Activated CD4-positive, alpha-beta memory T cell treated with anti-CD3 and anti-CD28 coated beads, Interleukin-2, amount 10 ng/mL, durations not matched to agents 7 days and 5 days (primary cell): ENCODE measurements around the gene ZBTB4. TPM values are rescaled to one million over a fixed set of nuclear protein-coding genes. Genes with fewer than 3 reads are reported as not detected.
A peak's percentile ranks its signal among the peaks of the same experiment; 100 is the strongest.

Experiments
- CTCF ChIA-PET: fragments of 350-600 bp; sonication (Branson Sonifier 250); formaldehyde crosslinking; loops from one replicate; lab custom pipeline; 2021; ENCODE audit warnings: antibody characterized with exemption, inconsistent platforms; lab: Charles Lee
- POLR2A ChIA-PET: fragments of 350-600 bp; sonication (Branson Sonifier 250); formaldehyde crosslinking; loops from one replicate; lab custom pipeline; 2021; ENCODE audit warnings: antibody characterized with exemption; lab: Charles Lee
- DNase-seq: peaks from one replicate; pipeline ENCODE4 v3.0.0-alpha.2; 2020
- H3K27ac Mint-ChIP-seq: one replicate; pipeline ENCODE4 v1.8.0; 2021; ENCODE audit warnings: mild to moderate bottlenecking, mixed read lengths
- H3K27me3 Mint-ChIP-seq: one replicate; pipeline ENCODE4 v1.8.0; 2021; ENCODE audit warnings: mixed read lengths
- H3K36me3 Mint-ChIP-seq: one replicate; pipeline ENCODE4 v1.8.0; 2021; ENCODE audit warnings: low read depth, mixed read lengths
- H3K4me1 Mint-ChIP-seq: one replicate; pipeline ENCODE4 v1.8.0; 2021; ENCODE audit warnings: mixed read lengths
- H3K4me3 Mint-ChIP-seq: one replicate; pipeline ENCODE4 v1.8.0; 2021; ENCODE audit warnings: mild to moderate bottlenecking, mixed read lengths
- H3K9me3 Mint-ChIP-seq: one replicate; pipeline ENCODE4 v1.8.0; 2021; ENCODE audit warnings: mixed read lengths
- total RNA-seq, 2 experiments: library from RNA; stranded (reverse); gene quantifications; one replicate each; pipeline ENCODE4 v1.2.3, GENCODE V29; 2021

ZBTB4 gene
- total RNA-seq, 2 experiments from 2014 or later, result 27.4 to 27.9 TPM

DNA sequence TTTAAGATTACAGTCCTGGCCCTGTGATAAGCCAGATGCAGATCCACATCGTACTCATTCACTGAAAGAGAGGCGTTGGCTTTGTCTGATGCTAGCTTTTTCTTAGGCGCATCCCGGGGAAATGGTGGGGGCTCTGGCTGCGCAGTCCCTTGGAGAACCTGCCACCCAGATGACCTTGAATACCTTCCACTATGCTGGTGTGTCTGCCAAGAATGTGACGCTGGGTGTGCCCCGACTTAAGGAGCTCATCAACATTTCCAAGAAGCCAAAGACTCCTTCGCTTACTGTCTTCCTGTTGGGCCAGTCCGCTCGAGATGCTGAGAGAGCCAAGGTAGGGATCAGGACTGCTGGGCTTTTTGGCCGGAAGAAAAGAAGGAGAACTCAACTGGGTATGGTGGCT, 28.7 kb upstream of the ZBTB4 start:
- no peak overlapping the region for H3K27ac Mint-ChIP-seq
- POLR2A ChIA-PET, result interaction anchor here (1.0 to 1.2 kb wide), 2 partner anchors 23 to 125 kb away, joined by 3 to 5 read pairs; no protein-coding TSS in a partner anchor
- no peaks in the 10 kb centered on the region for H3K4me1 Mint-ChIP-seq
- H3K9me3 Mint-ChIP-seq, result no peaks in the 10 kb centered on the region
- peaks cover 76% of the 10 kb centered on the region for H3K36me3 Mint-ChIP-seq
- no peaks in the 10 kb centered on the region for H3K27me3 Mint-ChIP-seq
- CTCF ChIA-PET, result interaction anchor here (0.5 to 2.8 kb wide), 3 partner anchors 52 to 306 kb away, joined by 4 to 15 read pairs (median 5); no protein-coding TSS in a partner anchor
- no peak for DNase-seq
- no peak overlapping the region for H3K4me3 Mint-ChIP-seq

DNA sequence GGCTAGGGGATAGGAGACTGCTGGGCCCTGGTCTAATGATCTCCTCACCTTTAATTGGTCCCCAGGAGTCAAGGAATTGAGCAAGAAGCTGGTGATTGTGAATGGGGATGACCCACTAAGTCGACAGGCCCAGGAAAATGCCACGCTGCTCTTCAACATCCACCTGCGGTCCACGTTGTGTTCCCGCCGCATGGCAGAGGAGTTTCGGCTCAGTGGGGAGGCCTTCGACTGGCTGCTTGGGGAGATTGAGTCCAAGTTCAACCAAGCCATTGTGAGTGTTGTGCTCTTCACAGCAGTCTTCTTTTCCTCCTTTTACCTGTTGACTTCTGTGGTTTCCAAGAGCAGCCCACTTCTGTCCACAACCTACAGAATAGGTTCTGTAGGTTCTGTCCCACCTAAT, 24.1 kb upstream of the ZBTB4 start:
- no peaks in the 10 kb centered on the region for H3K27me3 Mint-ChIP-seq
- POLR2A ChIA-PET, result no interaction called here
- no peaks in the 10 kb centered on the region for H3K9me3 Mint-ChIP-seq
- no peak for DNase-seq
- CTCF ChIA-PET, result interaction anchor here (1.8 to 2.2 kb wide), 2 partner anchors 12 to 67 kb away, joined by 4 to 7 read pairs; no protein-coding TSS in a partner anchor
- no peak overlapping the region for H3K4me3 Mint-ChIP-seq
- H3K36me3 Mint-ChIP-seq, result peaks cover 77% of the 10 kb centered on the region
- no peaks in the 10 kb centered on the region for H3K4me1 Mint-ChIP-seq
- no peak overlapping the region for H3K27ac Mint-ChIP-seq

DNA sequence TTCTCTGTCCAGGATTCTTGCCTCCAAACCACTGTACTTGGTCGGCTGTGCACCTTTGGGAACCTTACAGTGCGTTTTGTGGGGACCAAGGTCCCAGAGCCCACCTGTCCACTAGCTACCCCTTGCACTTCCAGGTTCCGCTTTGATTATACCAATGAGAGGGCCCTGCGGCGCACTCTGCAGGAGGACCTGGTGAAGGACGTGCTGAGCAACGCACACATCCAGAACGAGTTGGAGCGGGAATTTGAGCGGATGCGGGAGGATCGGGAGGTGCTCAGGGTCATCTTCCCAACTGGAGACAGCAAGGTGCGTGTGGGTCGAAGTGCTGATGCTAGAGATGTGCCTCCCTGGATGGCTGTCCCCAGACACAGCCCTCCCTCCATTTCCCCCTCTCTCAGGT, 23.6 kb upstream of the ZBTB4 start:
- ChIA-PET POLR2A (no interaction called here), CTCF (interaction anchor here (0.7 to 2.2 kb wide), 5 partner anchors 10 to 147 kb away, joined by 3 to 7 read pairs (median 4); no protein-coding TSS in a partner anchor)
- Mint-ChIP-seq H3K27me3 (no peaks in the 10 kb centered on the region), H3K9me3 (no peaks in the 10 kb centered on the region), H3K27ac (no peak overlapping the region), H3K4me3 (no peak overlapping the region), H3K36me3 (peaks cover 77% of the 10 kb centered on the region), H3K4me1 (no peaks in the 10 kb centered on the region)
- no peak for DNase-seq

DNA sequence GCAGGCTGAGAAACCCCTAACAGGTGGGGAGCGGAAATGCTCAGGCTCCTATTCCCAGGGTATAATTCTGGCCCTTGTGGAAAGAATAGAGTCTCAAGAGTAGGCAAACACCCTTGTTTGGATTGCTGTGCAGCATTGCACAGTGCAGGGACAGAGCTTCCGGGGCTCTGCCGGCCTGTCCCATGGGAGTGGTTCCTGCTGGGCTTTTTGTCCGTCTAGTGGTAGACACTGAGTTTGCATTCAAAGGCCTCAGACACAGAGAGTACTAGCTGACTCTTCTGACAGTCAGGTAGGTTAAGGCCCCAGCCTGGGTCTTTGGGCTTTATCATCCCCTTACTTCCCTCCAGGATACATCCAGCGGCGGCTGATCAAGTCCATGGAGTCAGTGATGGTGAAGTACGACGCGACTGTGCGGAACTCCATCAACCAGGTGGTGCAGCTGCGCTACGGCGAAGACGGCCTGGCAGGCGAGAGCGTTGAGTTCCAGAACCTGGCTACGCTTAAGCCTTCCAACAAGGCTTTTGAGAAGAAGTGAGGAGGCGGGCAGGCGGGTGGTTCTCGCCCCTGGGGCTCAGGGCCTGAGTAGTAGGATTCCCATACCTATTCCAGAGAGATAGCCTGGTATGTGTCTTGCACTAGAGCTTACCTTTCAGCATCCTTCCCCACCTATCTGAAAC, 22.9 kb upstream of the ZBTB4 start:
- ChIA-PET POLR2A (interaction anchor here (0.8 to 1.0 kb wide), 2 partner anchors 65 to 87 kb away, joined by 3 read pairs; no protein-coding TSS in a partner anchor), CTCF (interaction anchor here (0.7 to 2.2 kb wide), 5 partner anchors 11 to 146 kb away, joined by 3 to 7 read pairs (median 4); no protein-coding TSS in a partner anchor)
- no peaks in the 10 kb centered on the region for H3K27me3 Mint-ChIP-seq
- no peaks in the 10 kb centered on the region for H3K4me1 Mint-ChIP-seq
- H3K27ac Mint-ChIP-seq, result no peak overlapping the region
- H3K36me3 Mint-ChIP-seq, result peaks cover 77% of the 10 kb centered on the region
- no peak overlapping the region for H3K4me3 Mint-ChIP-seq
- no peak for DNase-seq
- no peaks in the 10 kb centered on the region for H3K9me3 Mint-ChIP-seq

DNA sequence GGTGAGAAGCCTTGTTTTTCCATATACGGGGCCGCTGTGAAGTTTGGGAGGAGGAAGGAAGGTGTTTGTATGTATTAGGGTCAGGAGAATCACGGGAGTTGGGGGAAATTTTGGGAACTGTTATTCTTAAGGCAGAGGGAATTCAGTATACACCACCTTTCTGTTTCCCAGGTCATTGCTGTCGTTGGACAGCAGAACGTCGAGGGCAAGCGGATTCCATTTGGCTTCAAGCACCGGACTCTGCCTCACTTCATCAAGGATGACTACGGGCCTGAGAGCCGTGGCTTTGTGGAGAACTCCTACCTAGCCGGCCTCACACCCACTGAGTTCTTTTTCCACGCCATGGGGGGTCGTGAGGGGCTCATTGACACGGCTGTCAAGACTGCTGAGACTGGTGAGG, 22.3 kb upstream of the ZBTB4 start:
- Mint-ChIP-seq H3K27me3 (no peaks in the 10 kb centered on the region), H3K4me1 (no peaks in the 10 kb centered on the region), H3K9me3 (no peaks in the 10 kb centered on the region), H3K27ac (no peak overlapping the region), H3K4me3 (no peak overlapping the region), H3K36me3 (peaks cover 80% of the 10 kb centered on the region)
- CTCF ChIA-PET, result interaction anchor here (2.0 to 2.2 kb wide), 2 partner anchors 14 to 65 kb away, joined by 6 to 7 read pairs; no protein-coding TSS in a partner anchor
- POLR2A ChIA-PET, result interaction anchor here (0.8 to 1.0 kb wide), 2 partner anchors 65 to 87 kb away, joined by 3 read pairs; no protein-coding TSS in a partner anchor
- DNase-seq, result no peak

DNA sequence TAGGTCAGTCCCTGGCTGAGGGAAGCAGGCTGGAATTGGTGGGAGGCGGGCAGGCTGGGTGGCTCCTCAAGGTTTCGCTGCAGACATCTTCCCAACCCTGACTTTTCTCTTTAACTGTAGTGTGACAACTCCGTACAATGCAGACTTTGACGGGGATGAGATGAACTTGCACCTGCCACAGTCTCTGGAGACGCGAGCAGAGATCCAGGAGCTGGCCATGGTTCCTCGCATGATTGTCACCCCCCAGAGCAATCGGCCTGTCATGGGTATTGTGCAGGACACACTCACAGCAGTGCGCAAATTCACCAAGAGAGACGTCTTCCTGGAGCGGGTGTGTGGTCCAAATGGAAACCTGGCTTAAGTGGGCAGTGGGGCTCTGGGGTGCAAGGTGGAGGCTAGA, 19.7 kb upstream of the ZBTB4 start:
- ChIA-PET POLR2A (no interaction called here), CTCF (no interaction called here)
- peaks cover 4% of the 10 kb centered on the region for H3K4me1 Mint-ChIP-seq
- H3K36me3 Mint-ChIP-seq, result peaks cover 87% of the 10 kb centered on the region
- H3K27ac Mint-ChIP-seq, result no peak overlapping the region
- no peak overlapping the region for H3K4me3 Mint-ChIP-seq
- no peaks in the 10 kb centered on the region for H3K9me3 Mint-ChIP-seq
- H3K27me3 Mint-ChIP-seq, result no peaks in the 10 kb centered on the region
- no peak for DNase-seq

DNA sequence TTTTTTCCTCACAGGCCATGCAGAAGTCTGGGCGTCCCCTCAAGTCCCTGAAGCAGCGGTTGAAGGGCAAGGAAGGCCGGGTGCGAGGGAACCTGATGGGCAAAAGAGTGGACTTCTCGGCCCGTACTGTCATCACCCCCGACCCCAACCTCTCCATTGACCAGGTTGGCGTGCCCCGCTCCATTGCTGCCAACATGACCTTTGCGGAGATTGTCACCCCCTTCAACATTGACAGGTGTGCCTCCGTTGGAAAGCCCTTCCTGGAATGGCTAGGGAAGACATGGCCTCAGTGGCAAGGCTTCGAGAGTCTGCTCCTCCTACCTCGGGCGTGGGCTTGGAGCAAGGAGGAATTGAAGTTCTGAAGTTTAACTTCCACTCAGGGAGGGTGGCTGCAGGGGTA, 18.2 kb upstream of the ZBTB4 start:
- H3K27me3 Mint-ChIP-seq, result no peaks in the 10 kb centered on the region
- H3K4me3 Mint-ChIP-seq, result no peak overlapping the region
- DNase-seq, result no peak
- H3K9me3 Mint-ChIP-seq, result no peaks in the 10 kb centered on the region
- H3K36me3 Mint-ChIP-seq, result peaks cover 83% of the 10 kb centered on the region
- CTCF ChIA-PET, result interaction anchor here (1.0 to 1.2 kb wide), 2 partner anchors 17 to 142 kb away, joined by 3 to 4 read pairs; no protein-coding TSS in a partner anchor
- POLR2A ChIA-PET, result interaction anchor here (1.0 to 4.4 kb wide), 2 partner anchors 10 to 13 kb away, joined by 4 to 25 read pairs; partner anchors contain the start of gene POLR2A
- H3K4me1 Mint-ChIP-seq, result peaks cover 17% of the 10 kb centered on the region
- H3K27ac Mint-ChIP-seq, result no peak overlapping the region

DNA sequence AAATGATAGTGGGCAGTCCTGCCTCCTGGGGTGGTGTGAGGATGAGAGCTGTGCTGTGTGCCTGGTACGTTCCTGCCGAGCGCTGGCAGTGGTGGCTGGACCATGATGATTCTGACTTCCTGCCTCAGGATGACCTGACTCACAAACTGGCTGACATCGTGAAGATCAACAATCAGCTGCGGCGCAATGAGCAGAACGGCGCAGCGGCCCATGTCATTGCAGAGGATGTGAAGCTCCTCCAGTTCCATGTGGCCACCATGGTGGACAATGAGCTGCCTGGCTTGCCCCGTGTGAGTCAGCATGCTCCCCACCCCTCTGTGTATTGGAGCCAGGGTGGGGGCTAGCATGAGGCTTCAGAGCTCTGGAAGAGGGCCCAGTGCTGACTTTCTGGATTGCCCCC, 17.8 kb upstream of the ZBTB4 start:
- no peak overlapping the region for H3K4me3 Mint-ChIP-seq
- H3K9me3 Mint-ChIP-seq, result no peaks in the 10 kb centered on the region
- H3K4me1 Mint-ChIP-seq, result peaks cover 19% of the 10 kb centered on the region
- H3K27ac Mint-ChIP-seq, result peak overlapping the region; percentile 54
- DNase-seq, result no peak
- no peaks in the 10 kb centered on the region for H3K27me3 Mint-ChIP-seq
- ChIA-PET POLR2A (interaction anchor here (1.0 to 4.4 kb wide), 2 partner anchors 9 to 12 kb away, joined by 4 to 25 read pairs; partner anchors contain the start of gene POLR2A), CTCF (interaction anchor here (1.0 to 1.2 kb wide), 2 partner anchors 17 to 142 kb away, joined by 3 to 4 read pairs; no protein-coding TSS in a partner anchor)
- peaks cover 79% of the 10 kb centered on the region for H3K36me3 Mint-ChIP-seq

DNA sequence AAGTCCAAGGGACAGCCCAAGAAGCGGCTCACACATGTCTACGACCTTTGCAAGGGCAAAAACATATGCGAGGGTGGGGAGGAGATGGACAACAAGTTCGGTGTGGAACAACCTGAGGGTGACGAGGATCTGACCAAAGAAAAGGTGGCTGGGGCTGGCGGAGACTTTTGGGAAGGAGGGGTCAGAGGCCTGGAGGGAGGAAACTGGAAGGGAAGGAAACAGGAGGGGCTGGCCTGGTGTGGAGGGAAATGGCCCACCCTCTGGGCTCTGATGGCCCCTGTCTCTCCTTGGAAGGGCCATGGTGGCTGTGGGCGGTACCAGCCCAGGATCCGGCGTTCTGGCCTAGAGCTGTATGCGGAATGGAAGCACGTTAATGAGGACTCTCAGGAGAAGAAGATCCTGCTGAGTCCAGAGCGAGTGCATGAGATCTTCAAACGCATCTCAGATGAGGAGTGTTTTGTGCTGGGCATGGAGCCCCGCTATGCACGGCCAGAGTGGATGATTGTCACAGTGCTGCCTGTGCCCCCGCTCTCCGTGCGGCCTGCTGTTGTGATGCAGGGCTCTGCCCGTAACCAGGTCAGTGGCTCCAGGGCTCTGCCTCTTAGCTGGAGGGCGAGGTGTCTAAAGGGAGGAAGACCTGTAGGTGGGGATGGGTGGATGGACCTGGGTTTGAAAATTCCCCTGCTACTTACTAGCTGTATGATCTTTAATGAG, 17.2 kb upstream of the ZBTB4 start:
- Mint-ChIP-seq H3K27me3 (no peaks in the 10 kb centered on the region), H3K27ac (peak overlapping the region; percentile 54), H3K9me3 (no peaks in the 10 kb centered on the region), H3K36me3 (peaks cover 77% of the 10 kb centered on the region), H3K4me1 (peaks cover 23% of the 10 kb centered on the region), H3K4me3 (no peak overlapping the region)
- ChIA-PET CTCF (interaction anchor here (1.0 to 1.2 kb wide), 2 partner anchors 18 to 141 kb away, joined by 3 to 4 read pairs; no protein-coding TSS in a partner anchor), POLR2A (interaction anchor here (1.0 to 4.4 kb wide), 3 partner anchors 9 to 12 kb away, joined by 3 to 25 read pairs (median 4); partner anchors contain the start of gene POLR2A)
- DNase-seq, result no peak

DNA sequence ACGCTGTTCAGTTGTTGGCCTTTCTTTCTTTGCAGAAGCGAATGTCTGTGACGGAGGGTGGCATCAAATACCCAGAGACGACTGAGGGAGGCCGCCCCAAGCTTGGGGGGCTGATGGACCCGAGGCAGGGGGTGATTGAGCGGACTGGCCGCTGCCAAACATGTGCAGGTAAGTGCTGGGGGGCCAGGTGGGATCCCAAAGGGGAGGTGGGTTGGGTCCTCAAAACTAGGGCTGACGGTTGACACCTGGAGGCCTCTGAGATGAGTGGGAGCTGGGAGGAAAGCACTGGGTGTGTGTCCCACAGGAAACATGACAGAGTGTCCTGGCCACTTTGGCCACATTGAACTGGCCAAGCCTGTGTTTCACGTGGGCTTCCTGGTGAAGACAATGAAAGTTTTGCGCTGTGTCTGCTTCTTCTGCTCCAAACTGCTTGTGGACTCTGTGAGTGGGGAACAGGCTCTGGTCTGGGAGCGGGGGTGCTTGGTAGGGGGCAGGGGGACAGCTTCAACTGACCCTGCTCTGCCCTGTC, 16.5 kb upstream of the ZBTB4 start:
- no peak overlapping the region for H3K27ac Mint-ChIP-seq

DNA sequence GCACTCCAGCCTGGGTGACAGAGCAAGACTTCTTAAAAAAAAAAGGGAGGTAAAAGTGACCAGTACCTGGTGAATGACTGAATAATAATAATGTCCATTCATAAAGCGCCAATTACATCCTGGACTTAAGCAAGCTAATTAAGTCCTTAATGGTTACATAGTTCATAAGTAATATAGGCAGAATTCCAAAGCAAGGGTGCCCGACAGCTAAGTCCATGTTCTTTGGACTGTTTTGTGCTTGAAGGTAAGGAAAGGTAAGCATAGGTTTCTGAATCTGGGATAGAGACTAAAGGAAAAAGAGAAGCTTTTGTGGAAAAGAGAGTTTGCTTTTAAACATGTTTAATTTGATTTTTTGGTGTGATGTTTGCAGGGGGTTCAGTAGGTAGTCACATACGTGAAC, 14.5 kb upstream of the ZBTB4 start:
- POLR2A ChIA-PET, result interaction anchor here (1.2 to 4.4 kb wide), 2 partner anchors 9 to 14 kb away, joined by 3 to 25 read pairs; partner anchors contain the start of genes POLR2A and ZBTB4
- H3K27me3 Mint-ChIP-seq, result no peaks in the 10 kb centered on the region
- H3K4me1 Mint-ChIP-seq, result peaks cover 40% of the 10 kb centered on the region
- CTCF ChIA-PET, result interaction anchor here (1.2 kb wide), 1 partner anchor 67 kb away, joined by 6 read pairs; no protein-coding TSS in a partner anchor
- peaks cover 76% of the 10 kb centered on the region for H3K36me3 Mint-ChIP-seq
- DNase-seq, result no peak
- H3K9me3 Mint-ChIP-seq, result no peaks in the 10 kb centered on the region
- no peak overlapping the region for H3K4me3 Mint-ChIP-seq
- H3K27ac Mint-ChIP-seq, result no peak overlapping the region

More for the DNA sequence above, 16.5 kb upstream of the ZBTB4 start:
- Mint-ChIP-seq H3K4me3 (no peak overlapping the region), H3K27me3 (no peaks in the 10 kb centered on the region), H3K4me1 (peaks cover 26% of the 10 kb centered on the region), H3K36me3 (peaks cover 74% of the 10 kb centered on the region), H3K9me3 (no peaks in the 10 kb centered on the region)
- ChIA-PET CTCF (interaction anchor here (1.0 to 1.2 kb wide), 2 partner anchors 51 to 65 kb away, joined by 3 to 4 read pairs; no protein-coding TSS in a partner anchor), POLR2A (interaction anchor here (0.9 to 4.4 kb wide), 4 partner anchors 11 to 88 kb away, joined by 3 to 25 read pairs (median 4); partner anchors contain the start of genes MPDU1 and POLR2A)
- no peak for DNase-seq

DNA sequence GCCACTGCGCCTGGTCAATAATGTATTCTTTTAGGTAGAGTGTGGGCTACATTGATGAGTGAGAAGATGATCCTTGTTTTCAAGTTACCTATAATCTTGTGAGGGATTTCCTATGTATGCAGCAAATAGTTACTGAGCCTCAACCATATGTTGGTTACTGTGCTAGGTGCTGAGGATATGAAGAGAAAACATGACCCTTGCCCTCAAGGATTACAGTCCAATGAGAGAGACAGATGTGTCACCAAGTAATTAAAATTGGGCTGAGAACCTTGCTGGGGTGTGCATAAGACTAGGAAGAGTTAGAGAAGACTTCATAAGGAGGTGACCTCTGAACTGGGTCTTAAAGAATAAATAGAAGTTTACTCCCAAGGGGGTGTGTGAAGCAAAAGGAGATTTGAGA, 12.2 kb upstream of the ZBTB4 start:
- CTCF ChIA-PET, result no interaction called here
- H3K4me3 Mint-ChIP-seq, result no peak overlapping the region
- H3K9me3 Mint-ChIP-seq, result no peaks in the 10 kb centered on the region
- no peaks in the 10 kb centered on the region for H3K27me3 Mint-ChIP-seq
- H3K36me3 Mint-ChIP-seq, result peaks cover 66% of the 10 kb centered on the region
- H3K4me1 Mint-ChIP-seq, result peaks cover 60% of the 10 kb centered on the region
- POLR2A ChIA-PET, result interaction anchor here (1.3 to 1.8 kb wide), 2 partner anchors 8 to 92 kb away, joined by 3 to 4 read pairs; partner anchors contain the start of genes MPDU1 and POLR2A
- no peak for DNase-seq
- no peak overlapping the region for H3K27ac Mint-ChIP-seq
